Parathyroid adenoma (tissue), 2 donors: ENCODE results near the gene RSL1D1.

Experiments used
- H2AFZ ChIP-seq: fragments of 300-600 bp; sonication (generic); one replicate; pipeline ENCODE4 v1.7.0; 2017; ENCODE audit warnings: antibody characterized with exemption, mild to moderate bottlenecking
- H3K27ac ChIP-seq: fragments of 300-600 bp; sonication (generic); one replicate; pipeline ENCODE4 v1.7.0; 2017
- H3K27me3 ChIP-seq: fragments of 300-600 bp; sonication (generic); one replicate; pipeline ENCODE4 v1.7.0; 2017; ENCODE audit warnings: low read length; ENCODE audit not compliant: control insufficient read depth, insufficient read depth
- H3K36me3 ChIP-seq: fragments of 300-600 bp; sonication (generic); one replicate; pipeline ENCODE4 v1.7.0; 2017; ENCODE audit warnings: low read length; ENCODE audit not compliant: control insufficient read depth, insufficient read depth
- H3K4me1 ChIP-seq: fragments of 300-600 bp; sonication (generic); one replicate; pipeline ENCODE4 v1.7.0; 2017; ENCODE audit warnings: control low read depth
- H3K4me2 ChIP-seq: fragments of 300-600 bp; sonication (generic); one replicate; pipeline ENCODE4 v1.7.0; 2017; ENCODE audit warnings: low read length
- H3K4me3 ChIP-seq: fragments of 300-600 bp; sonication (generic); one replicate; pipeline ENCODE4 v1.7.0; 2017; ENCODE audit warnings: low read depth, low read length
- H3K79me2 ChIP-seq: fragments of 300-600 bp; sonication (generic); one replicate; pipeline ENCODE4 v1.7.0; 2017; ENCODE audit warnings: control low read depth
- H3K9ac ChIP-seq: fragments of 300-600 bp; sonication (generic); one replicate; pipeline ENCODE4 v1.7.0; 2017; ENCODE audit warnings: mild to moderate bottlenecking
- H3K9me3 ChIP-seq: fragments of 300-600 bp; sonication (generic); one replicate; pipeline ENCODE4 v1.7.0; 2017; ENCODE audit warnings: low read length; ENCODE audit not compliant: control insufficient read depth
- CTCF ChIP-seq: fragments of 300-600 bp; sonication (generic); IDR thresholded peaks from one replicate; pipeline ENCODE4 v1.7.0; 2017; ENCODE audit warnings: antibody characterized with exemption, mild to moderate bottlenecking
- donor health status: primary hyperparathyroidism.

RSL1D1 gene

GRCh38 chr16:11877374-11877773 is 26.0 kb upstream of the RSL1D1 start:
- Histone ChIP-seq H3K27ac (no peak overlapping the region), H3K4me2 (no peak overlapping the region), H3K79me2 (peaks cover 2% of the 10 kb centered on the region), H3K9ac (no peak overlapping the region), H3K4me3 (no peak overlapping the region), H3K27me3 (no peaks in the 10 kb centered on the region), H2AFZ (no peak overlapping the region), H3K4me1 (no peaks in the 10 kb centered on the region), H3K36me3 (no peaks in the 10 kb centered on the region), H3K9me3 (no peaks in the 10 kb centered on the region)
- TF ChIP-seq CTCF = no peak

- Histone ChIP-seq H3K4me2 (no peak overlapping the region), H3K9ac (no peak overlapping the region), H3K27ac (no peak overlapping the region), H3K4me3 (no peak overlapping the region), H3K36me3 (no peaks in the 10 kb centered on the region), H3K27me3 (no peaks in the 10 kb centered on the region), H2AFZ (no peak overlapping the region), H3K4me1 (no peaks in the 10 kb centered on the region), H3K9me3 (no peaks in the 10 kb centered on the region), H3K79me2 (peaks cover 2% of the 10 kb centered on the region)
- no peak for TF ChIP-seq CTCF
Observed at GRCh38 chr16:11876306-11876705, 25.0 kb upstream of the RSL1D1 start.

- Histone ChIP-seq H3K9me3 (no peaks in the 10 kb centered on the region), H3K4me2 (no peak overlapping the region), H3K4me3 (no peak overlapping the region), H2AFZ (no peak overlapping the region), H3K9ac (no peak overlapping the region), H3K27me3 (no peaks in the 10 kb centered on the region), H3K27ac (no peak overlapping the region), H3K36me3 (no peaks in the 10 kb centered on the region), H3K4me1 (no peaks in the 10 kb centered on the region), H3K79me2 (no peaks in the 10 kb centered on the region)
- no peak for TF ChIP-seq CTCF
Observed at GRCh38 chr16:11875721-11876120, 24.4 kb upstream of the RSL1D1 start.

GRCh38 chr16:11871193-11871592 is 19.9 kb upstream of the RSL1D1 start:
- H3K9me3 ChIP-seq = no peaks in the 10 kb centered on the region
- H3K4me2 ChIP-seq = no peak overlapping the region
- H3K79me2 ChIP-seq = peaks cover 8% of the 10 kb centered on the region
- no peak overlapping the region for H3K9ac ChIP-seq
- H3K4me1 ChIP-seq = no peaks in the 10 kb centered on the region
- H3K27me3 ChIP-seq = no peaks in the 10 kb centered on the region
- peak; percentile 15 for TF ChIP-seq CTCF
- no peak overlapping the region for H3K4me3 ChIP-seq
- H2AFZ ChIP-seq = no peak overlapping the region
- no peaks in the 10 kb centered on the region for H3K36me3 ChIP-seq
- H3K27ac ChIP-seq = no peak overlapping the region

GRCh38 chr16:11870399-11870798 is 19.1 kb upstream of the RSL1D1 start:
- TF ChIP-seq CTCF = no peak
- H3K4me1 ChIP-seq = no peaks in the 10 kb centered on the region
- peaks cover 9% of the 10 kb centered on the region for H3K79me2 ChIP-seq
- H3K4me3 ChIP-seq = no peak overlapping the region
- no peak overlapping the region for H3K4me2 ChIP-seq
- H3K27ac ChIP-seq = no peak overlapping the region
- H3K27me3 ChIP-seq = no peaks in the 10 kb centered on the region
- H3K9ac ChIP-seq = no peak overlapping the region
- H3K9me3 ChIP-seq = no peaks in the 10 kb centered on the region
- no peak overlapping the region for H2AFZ ChIP-seq
- H3K36me3 ChIP-seq = no peaks in the 10 kb centered on the region
